Mucosa of rectum (tissue), 2 donors: ENCODE data around the gene CYP27B1.
"Not testable (repeated sequence)": the region's sequence is repeated elsewhere in the genome, so short reads cannot be mapped to it uniquely, and the experiment has no call there.

Experiments used
- H3K27ac ChIP-seq, 2 donors: one replicate each; pipeline ENCODE4 v1.7.0; 2013; ENCODE audit warnings: inconsistent platforms in 2 of 2, low read depth in 2 of 2, low read length in 2 of 2
- H3K27me3 ChIP-seq, 2 donors: one replicate each; pipeline ENCODE4 v1.7.0; 2013; ENCODE audit warnings: low read length in 2 of 2; ENCODE audit not compliant: control insufficient read depth in 2 of 2, insufficient read depth in 2 of 2
- H3K36me3 ChIP-seq, 2 donors: one replicate each; pipeline ENCODE4 v1.7.0; 2013; ENCODE audit warnings: low read length in 2 of 2; ENCODE audit not compliant: control insufficient read depth in 2 of 2, insufficient read depth in 2 of 2
- H3K4me1 ChIP-seq, 2 donors: one replicate each; pipeline ENCODE4 v1.7.0; 2013; ENCODE audit warnings: low read length in 2 of 2, mild to moderate bottlenecking in 1 of 2; ENCODE audit not compliant: control insufficient read depth in 2 of 2, insufficient read depth in 2 of 2
- H3K4me3 ChIP-seq, 2 donors: one replicate each; pipeline ENCODE4 v1.7.0; 2013; ENCODE audit warnings: low read length in 2 of 2
- H3K9ac ChIP-seq, 2 donors: one replicate each; pipeline ENCODE4 v1.7.0; 2013; ENCODE audit warnings: low read length in 2 of 2, low read depth in 1 of 2, mild to moderate bottlenecking in 1 of 2
- H3K9me3 ChIP-seq, 2 donors: one replicate each; pipeline ENCODE4 v1.7.0; 2013; ENCODE audit warnings: low read length in 2 of 2; ENCODE audit not compliant: control insufficient read depth in 2 of 2
- donor health status: healthy.
- donor health status: Normal muscosa, but diverticular disease.

The CYP27B1 gene

DNA sequence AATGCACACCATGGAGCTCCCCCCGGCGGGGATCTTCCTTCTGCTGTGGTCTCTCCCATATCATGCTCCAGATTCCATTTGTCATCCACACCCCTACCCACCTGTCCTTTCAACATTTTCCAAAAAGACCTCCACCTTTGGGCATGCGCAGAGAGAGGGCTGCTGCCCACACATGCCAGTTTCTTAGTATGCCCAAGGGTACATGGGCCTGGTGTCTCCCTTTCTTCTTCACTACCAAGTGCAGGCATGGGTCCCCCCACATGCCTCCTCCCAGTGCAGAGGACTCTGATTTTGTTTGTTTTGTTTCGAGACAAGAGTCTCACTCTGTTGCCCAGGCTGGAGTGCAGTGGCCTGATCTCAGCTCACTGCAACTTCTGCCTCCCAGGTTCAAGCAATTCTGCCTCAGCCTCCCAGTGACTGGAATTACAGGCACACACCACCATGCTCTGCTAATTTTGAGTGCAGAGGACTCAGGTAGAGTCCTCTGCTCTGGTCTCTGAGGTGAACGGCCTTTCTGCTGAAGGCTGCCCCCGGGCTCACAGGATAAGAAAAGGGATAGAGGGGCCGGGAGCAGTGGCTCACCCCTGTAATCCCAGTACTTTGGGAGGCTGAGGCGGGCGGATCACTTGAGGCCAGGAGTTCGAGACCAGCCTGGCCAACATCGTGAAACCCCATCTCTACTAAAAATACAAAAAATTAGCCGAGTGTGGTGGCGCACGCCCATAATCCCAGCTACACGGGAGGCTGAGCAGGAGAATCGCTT, 44.9 kb downstream of the CYP27B1 start:
- not testable (repeated sequence) for H3K27ac ChIP-seq, H3K27me3 ChIP-seq, H3K4me3 ChIP-seq, H3K9ac ChIP-seq, H3K9me3 ChIP-seq, H3K4me1 ChIP-seq
- peaks cover 28 to 45% of the 10 kb centered on the region in 2 donors for H3K36me3 ChIP-seq

DNA sequence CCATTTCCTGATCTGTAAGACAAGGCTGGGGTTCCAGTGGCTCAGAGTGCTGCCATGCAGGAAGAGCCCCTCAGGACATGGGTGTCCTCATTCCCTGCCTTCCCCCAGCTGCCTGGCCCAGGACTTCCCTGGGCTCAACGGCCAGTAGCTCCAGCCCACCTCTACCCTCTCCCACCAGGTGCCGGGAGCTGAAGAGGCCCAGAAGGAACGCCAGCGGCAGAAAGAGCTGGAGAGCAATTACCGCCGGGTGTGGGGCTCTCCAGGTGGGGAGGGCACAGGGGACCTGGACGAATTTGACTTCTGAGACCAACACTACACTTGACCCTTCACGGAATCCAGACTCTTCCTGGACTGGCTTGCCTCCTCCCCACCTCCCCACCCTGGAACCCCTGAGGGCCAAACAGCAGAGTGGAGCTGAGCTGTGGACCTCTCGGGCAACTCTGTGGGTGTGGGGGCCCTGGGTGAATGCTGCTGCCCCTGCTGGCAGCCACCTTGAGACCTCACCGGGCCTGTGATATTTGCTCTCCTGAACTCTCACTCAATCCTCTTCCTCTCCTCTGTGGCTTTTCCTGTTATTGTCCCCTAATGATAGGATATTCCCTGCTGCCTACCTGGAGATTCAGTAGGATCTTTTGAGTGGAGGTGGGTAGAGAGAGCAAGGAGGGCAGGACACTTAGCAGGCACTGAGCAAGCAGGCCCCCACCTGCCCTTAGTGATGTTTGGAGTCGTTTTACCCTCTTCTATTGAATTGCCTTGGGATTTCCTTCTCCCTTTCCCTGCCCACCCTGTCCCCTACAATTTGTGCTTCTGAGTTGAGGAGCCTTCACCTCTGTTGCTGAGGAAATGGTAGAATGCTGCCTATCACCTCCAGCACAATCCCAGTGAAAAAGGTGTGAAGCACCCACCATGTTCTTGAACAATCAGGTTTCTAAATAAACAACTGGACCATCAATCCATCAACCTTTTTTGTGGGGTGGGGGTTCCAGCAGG, 46.0 kb downstream of the CYP27B1 start:
- peaks cover 39 to 56% of the 10 kb centered on the region in 2 donors for H3K36me3 ChIP-seq
- peaks cover 0 to 2% of the 10 kb centered on the region in 2 donors for H3K4me1 ChIP-seq

DNA sequence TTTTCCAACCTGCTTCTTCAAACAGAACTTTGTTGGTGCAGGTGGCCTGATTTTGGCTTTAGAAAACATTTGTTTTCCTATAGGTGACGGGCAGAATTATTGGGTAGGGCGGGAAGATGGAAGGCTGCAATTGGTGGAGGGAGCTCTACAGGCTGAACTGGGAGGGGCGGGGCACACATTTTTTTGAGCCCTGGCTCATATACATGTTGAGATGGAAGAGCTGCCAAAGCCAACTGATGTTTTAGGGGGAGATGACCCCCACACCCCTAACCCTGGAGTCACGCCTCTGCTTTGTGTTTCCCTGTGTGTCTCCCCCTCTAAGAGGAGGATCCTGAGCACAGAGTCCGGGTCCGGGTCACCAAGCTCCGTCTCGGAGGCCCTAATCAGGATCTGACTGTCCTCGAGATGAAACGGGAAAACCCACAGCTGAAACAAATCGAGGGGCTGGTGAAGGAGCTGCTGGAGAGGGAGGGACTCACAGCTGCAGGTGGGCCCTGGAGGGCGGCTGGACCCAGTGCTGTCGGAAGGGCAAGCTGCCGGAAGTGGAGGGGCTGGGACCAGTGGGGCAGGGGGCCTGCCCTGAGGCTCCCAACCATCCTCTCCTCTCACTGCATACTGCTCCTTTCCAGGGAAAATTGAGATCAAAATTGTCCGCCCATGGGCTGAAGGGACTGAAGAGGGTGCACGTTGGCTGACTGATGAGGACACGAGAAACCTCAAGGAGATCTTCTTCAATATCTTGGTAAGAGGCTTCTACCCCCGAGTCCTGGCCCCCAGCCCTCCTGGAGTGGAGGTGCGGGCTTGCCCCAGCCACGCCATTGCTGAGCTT, 46.9 kb downstream of the CYP27B1 start:
- no peak overlapping the region for H3K4me3 ChIP-seq
- no peak overlapping the region for H3K27ac ChIP-seq
- peaks cover 45 to 63% of the 10 kb centered on the region in 2 donors for H3K36me3 ChIP-seq
- no peaks in the 10 kb centered on the region for H3K4me1 ChIP-seq
- H3K9ac ChIP-seq, result no peak overlapping the region
- H3K9me3 ChIP-seq, result no peaks in the 10 kb centered on the region
- H3K27me3 ChIP-seq, result peaks cover 0 to 2% of the 10 kb centered on the region in 2 donors

More for the DNA sequence above, 46.0 kb downstream of the CYP27B1 start:
- Histone ChIP-seq H3K9me3 (no peaks in the 10 kb centered on the region), H3K27me3 (peaks cover 0 to 2% of the 10 kb centered on the region in 2 donors), H3K27ac (no peak overlapping the region), H3K4me3 (no peak overlapping the region), H3K9ac (no peak overlapping the region)

DNA sequence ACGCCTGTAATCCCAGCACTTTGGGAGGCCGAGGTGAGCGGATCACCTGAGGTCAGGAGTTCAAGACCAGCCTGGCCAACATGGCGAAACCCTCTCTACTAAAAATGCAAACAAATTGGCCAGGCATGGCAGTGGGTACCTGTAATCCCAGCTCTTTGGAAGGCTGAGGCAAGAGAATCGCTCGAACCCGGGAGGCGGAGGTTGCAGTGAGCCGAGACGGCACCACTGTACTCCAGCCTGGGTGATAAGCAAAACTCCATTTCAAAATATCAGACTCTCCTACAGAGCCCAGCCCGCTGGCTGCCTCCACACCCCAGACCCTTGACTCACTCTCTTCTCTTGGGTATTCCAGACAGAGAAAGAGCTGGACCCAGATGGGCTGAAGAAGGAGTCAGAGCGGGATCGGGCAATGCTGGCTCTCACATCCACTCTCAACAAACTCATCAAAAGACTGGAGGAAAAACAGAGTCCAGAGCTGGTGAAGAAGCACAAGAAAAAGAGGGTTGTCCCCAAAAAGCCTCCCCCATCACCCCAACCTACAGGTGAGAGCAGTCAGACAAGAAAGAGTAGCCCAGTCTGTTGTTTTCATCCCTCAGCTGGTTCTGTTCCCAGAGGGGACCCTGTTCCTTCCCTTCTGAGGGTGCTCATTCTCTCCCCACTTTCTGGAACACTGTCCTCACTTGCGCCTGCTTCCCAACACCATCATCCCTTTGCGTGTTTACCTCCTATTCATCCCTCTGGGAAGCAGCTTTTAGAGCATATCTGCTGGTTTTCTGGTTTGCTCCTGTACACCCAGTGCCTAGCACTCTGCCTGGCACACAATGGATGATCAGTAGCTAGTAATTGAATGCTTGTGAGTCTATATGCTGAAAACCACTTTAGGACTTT, 48.0 kb downstream of the CYP27B1 start:
- no peaks in the 10 kb centered on the region for H3K27me3 ChIP-seq
- no peaks in the 10 kb centered on the region for H3K9me3 ChIP-seq
- no peak overlapping the region for H3K9ac ChIP-seq
- no peak overlapping the region for H3K27ac ChIP-seq
- no peak overlapping the region for H3K4me3 ChIP-seq
- H3K4me1 ChIP-seq, result no peaks in the 10 kb centered on the region
- peaks cover 47 to 65% of the 10 kb centered on the region in 2 donors for H3K36me3 ChIP-seq

DNA sequence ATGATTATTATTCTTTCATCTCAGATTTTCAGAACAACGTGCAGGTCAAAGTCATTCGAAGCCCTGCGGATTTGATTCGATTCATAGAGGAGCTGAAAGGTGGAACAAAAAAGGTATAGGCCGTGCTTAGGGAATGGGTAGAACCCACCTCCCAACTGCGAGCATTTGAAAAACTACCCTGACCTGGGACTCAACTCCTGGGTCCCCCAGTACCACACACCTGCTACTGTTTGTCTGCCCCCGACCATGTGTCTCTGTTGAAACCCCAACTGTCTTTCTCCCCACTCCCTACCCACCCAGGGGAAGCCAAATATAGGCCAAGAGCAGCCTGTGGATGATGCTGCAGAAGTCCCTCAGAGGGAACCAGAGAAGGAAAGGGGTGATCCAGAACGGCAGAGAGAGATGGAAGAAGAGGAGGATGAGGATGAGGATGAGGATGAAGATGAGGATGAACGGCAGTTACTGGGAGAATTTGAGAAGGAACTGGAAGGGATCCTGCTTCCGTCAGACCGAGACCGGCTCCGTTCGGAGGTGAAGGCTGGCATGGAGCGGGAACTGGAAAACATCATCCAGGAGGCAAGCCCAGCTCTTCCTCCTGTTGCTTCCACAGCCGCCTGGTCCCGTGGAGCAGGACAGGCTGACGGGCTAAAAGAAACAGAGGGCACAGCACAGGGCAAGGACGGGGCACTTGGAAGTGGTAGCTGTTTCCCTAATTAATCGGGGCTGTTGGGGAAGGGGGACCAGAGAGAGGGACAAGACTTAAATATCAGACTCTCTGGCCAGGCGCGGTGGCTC, 48.8 kb downstream of the CYP27B1 start:
- H3K27ac ChIP-seq, result no peak overlapping the region
- H3K27me3 ChIP-seq, result no peaks in the 10 kb centered on the region
- no peaks in the 10 kb centered on the region for H3K9me3 ChIP-seq
- peaks cover 47 to 69% of the 10 kb centered on the region in 2 donors for H3K36me3 ChIP-seq
- no peak overlapping the region for H3K4me3 ChIP-seq
- H3K9ac ChIP-seq, result no peak overlapping the region
- H3K4me1 ChIP-seq, result no peaks in the 10 kb centered on the region

DNA sequence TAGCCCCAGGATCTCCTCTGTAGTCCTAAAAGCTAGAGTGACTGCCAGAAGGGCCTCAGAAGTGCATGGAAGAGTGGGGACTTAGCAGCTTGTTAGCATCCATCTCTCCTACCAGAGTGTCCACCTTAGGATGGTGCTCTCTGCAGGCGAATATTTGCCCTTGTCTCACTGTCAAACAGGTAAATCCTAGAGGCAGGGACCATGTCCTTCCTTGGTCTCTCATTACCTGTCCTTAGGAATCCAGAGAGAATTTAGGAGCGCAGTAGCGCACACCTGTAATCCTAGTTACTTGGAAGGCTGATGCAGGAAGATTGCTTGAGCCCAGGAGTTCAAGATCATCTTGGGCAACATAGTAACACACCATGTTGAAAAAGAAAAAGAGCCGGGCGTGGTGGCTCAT, 49.7 kb downstream of the CYP27B1 start:
- H3K27me3 ChIP-seq, result no peaks in the 10 kb centered on the region
- H3K9ac ChIP-seq, result no peak overlapping the region
- H3K4me1 ChIP-seq, result no peaks in the 10 kb centered on the region
- peaks cover 50 to 69% of the 10 kb centered on the region in 2 donors for H3K36me3 ChIP-seq
- no peak overlapping the region for H3K4me3 ChIP-seq
- no peaks in the 10 kb centered on the region for H3K9me3 ChIP-seq
- no peak overlapping the region for H3K27ac ChIP-seq

DNA sequence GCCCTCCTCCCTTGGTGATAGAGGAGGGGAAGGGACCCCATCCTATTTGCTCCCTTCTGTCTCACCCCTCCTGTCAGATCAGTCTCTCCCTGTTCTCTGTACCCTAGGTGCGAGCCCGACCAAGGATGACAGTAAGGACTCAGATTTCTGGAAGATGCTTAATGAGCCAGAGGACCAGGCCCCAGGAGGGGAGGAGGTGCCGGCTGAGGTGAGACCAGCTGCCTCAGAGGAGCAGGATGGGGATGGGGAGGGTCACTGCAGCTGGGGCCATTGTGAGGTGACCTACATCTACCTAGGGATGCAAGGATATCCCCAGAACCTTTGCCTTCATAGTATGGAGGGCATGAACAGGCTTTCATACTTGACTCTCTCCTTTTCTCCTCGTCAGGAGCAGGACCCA, 50.6 kb downstream of the CYP27B1 start:
- H3K9me3 ChIP-seq, result no peaks in the 10 kb centered on the region
- no peaks in the 10 kb centered on the region for H3K4me1 ChIP-seq
- peaks cover 49 to 64% of the 10 kb centered on the region in 2 donors for H3K36me3 ChIP-seq
- no peak overlapping the region for H3K4me3 ChIP-seq
- no peak overlapping the region for H3K9ac ChIP-seq
- H3K27me3 ChIP-seq, result no peaks in the 10 kb centered on the region
- H3K27ac ChIP-seq, result no peak overlapping the region

DNA sequence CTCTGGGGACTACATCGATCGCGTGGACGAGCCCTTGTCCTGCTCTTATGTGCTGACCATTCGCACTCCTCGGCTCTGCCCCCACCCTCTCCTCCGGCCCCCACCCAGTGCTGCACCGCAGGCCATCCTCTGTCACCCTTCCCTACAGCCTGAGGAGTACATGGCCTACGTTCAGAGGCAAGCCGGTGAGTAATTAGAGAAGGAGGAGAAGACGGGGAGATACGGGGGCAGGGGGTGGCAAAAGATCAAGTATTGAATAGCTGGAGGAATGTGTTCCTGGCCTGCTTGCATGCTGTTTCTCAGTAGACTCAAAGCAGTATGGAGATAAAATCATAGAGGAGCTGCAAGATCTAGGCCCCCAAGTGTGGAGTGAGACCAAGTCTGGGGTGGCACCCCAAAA, 51.1 kb downstream of the CYP27B1 start:
- Histone ChIP-seq H3K36me3 (peaks cover 45 to 60% of the 10 kb centered on the region in 2 donors), H3K4me1 (no peaks in the 10 kb centered on the region), H3K4me3 (no peak overlapping the region), H3K9me3 (no peaks in the 10 kb centered on the region), H3K9ac (no peak overlapping the region), H3K27ac (no peak overlapping the region), H3K27me3 (no peaks in the 10 kb centered on the region)
